Measurements from ENCODE around the gene AQR.
"Not testable (repeated sequence)": the region's sequence is repeated elsewhere in the genome, so short reads cannot be mapped to it uniquely, and the experiment has no call there.

Gene AQR

DNA sequence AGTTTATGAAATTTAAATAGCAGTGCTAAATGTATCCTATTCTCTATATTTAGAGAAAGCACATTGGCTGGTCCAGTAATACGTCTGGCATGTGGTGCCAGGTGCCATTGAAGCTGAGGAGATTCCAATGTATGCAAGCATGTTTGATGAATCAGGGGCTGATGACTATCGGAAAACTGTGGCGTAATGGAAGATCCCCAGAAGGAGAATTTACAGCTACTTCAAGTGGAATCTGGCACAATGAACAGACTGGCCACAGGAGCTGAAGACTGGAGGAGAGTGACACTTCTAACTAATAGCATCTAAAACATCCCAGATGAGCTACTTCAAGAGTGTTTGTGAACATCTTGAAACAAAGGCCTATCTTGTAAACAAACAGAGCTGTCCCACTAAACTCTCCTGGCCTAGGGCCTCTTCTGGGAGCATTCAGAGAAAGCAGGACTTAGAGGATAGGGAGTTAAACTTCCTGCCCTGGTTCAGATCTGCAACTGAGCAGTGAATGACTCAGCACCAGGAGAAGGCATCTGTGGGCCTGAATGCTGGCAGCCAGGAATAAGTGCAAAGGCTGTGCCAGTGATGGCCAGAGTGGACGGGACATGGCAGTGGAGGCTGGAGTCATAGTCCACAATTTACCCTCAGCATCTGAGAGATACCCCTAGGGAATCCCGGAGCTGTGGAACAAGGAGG lies 159.0 kb downstream of the AQR start:
- no peak for DNase-seq

DNA sequence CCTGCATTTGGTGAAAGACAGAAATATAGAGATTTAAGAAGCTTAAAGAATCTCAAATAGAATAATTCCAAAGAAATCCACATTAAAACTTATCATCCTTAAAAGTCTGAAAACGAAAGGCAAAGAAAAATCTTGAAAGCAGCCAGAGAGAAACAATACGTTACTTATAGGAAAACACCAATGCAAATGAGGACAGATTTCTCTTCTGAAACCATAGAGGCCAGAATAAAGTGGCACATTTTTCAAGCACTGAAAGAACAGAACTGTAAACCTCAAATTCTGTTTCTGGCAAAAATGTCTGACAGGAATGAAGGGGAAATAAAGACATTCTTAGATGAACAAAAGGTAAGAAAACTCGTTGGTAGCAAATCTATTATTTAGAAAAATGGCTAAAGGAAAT lies 160.4 kb downstream of the AQR start:
- no peak for DNase-seq

DNA sequence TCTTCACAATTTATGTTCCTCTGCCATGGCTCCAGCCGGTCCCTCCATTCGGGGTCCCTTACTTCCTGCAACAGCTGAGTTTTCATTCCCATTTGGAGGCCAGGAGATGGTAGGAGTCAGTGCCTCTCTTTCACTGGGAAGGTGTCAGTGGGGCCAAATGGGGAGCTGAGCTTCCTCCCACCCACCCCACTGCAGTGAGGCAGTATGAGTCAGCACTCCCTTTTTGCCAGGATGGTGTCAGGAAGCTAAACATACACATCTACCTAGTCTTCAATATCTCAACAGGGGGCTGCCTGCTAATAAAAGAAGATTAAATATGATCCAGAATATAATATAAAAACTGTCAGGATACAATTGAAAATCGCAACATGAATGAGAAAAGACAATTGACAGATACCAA lies 161.5 kb downstream of the AQR start:
- DNase-seq, result no peak

DNA sequence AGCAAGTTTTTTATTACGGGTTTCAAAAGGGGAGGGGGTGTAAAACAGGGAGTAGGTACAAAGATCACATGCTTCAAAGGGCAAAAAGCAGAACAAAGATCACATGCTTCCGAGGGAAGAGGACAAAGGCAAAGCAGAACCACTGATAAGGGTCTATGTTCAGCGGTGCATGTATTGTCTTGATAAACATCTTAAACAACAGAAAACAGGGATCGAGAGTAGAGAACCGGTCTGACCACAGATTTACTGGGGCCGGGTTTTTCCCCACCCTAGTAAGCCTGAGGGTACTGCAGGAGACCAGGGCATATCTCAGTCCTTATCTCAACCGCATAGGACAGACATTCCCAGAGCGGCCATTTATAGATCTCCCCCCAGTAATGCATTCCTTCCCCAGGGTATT lies 162.3 kb downstream of the AQR start:
- not testable (repeated sequence) for DNase-seq

DNA sequence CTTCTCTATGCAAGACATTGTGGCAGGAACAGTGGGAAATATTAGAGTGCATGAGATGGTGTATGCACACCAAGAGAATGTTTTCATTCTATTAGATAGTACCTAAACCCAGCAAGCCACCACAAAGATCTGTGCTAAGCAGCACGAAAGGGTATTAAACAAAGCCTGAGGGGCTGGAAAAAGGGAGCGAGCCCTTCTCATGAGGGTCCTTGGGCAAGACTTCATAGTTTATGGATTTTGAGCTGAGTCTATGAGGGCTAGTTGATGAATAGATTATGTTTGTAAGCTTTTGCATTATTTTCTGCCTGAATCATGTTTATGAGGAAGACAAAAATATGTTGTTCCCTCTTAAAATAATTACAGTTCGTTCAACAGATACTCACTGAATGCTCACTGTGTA lies 164.8 kb downstream of the AQR start:
- DNase-seq, result no peak

DNA sequence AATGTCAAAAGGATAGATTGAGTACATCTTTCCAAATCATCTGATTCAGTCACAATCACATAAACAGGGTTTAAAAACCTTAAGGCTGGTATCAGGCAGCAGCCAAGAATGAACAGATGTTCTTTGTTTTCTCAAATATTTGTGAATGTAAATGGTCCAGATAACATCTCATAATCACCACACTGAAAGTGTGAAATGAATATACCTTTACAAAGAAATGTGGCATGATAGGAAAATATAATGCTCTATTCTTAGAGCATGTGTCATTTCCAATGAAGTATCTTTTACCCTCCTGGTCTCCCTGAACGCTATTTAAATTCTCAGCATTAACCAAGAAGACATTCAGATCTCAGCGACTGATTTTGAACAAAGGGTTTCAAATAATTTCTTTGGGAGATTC lies 165.4 kb downstream of the AQR start:
- DNase-seq, result peak; percentile 29

DNA sequence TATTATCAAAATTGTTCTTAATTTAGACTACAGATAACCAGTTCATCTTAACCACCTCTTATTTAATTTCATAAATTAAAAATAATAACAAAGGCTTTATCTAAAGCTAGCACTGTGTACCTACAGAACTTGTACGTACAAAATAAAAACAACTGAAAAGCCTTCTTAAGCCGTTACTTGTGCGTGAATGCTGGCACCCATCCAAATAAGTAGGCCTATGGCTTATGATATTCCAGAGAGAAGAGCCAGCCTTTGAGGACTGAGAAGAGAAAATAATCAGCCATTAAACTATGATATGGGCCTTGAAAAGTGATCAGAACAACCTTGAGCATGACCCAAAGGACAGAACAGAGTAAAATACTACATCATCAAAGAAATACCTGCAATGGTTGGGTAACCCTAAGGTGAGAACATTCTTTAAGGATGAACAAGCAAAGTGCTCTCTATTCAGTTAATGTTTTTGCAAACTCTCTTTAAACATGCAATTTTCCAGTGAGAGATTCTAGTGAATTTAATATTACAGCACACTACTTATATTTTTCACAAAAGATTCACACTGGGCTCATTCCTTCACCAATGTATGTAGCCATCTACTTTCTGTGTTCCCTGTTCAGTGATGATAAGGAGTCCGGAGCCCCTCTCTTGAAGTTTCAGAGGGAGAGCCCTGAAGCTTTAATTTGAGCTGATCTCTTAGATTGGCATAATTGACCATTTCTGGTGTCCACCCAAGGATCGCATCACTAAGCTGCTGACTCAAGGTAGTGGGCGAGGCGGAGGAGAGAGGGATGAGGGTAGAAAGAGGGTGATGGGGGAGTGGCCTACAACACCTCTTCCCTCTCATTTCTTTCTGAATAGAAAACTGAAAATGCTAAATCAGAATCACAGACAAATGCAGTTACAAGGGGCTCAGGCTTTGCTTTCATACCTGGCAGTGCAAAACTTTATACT lies 166.5 kb downstream of the AQR start:
- no peak for DNase-seq

DNA sequence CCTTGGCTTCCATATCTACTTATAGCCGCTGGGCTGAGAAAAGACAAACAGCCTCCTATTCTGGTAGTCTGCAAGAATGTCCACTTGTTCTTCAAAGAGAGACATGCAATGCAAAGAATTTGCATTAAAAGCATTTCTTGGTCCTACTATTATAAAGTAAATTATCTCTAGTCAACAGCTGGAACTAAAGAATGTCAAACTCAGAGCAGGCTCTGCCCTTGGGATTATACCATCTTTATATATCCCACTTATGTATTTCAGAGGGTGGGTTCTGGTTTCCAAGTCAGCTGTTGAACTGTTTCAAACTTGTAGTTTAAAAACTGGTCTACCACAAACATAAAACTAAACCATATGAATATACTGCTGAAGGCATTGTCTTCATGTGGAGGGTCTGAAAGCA lies 167.2 kb downstream of the AQR start:
- no peak for DNase-seq

Measured in NCI-H2171 (cell line).